ENCODE data around the gene MMP20.

The MMP20 gene, protein sequence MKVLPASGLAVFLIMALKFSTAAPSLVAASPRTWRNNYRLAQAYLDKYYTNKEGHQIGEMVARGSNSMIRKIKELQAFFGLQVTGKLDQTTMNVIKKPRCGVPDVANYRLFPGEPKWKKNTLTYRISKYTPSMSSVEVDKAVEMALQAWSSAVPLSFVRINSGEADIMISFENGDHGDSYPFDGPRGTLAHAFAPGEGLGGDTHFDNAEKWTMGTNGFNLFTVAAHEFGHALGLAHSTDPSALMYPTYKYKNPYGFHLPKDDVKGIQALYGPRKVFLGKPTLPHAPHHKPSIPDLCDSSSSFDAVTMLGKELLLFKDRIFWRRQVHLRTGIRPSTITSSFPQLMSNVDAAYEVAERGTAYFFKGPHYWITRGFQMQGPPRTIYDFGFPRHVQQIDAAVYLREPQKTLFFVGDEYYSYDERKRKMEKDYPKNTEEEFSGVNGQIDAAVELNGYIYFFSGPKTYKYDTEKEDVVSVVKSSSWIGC

GRCh38 chr11:102625177-102625576, at the start of gene MMP20:
MMP20 (minus strand) TSS chr11:102625332; CDS start chr11:102625319, 13 bp downstream.
- no peak for DNase-seq (ENCODE audit: low read depth)
- no peak within 1 kb of the TSS for H3K4me3 ChIP-seq (ENCODE audit: low read depth, low read length)

DNA sequence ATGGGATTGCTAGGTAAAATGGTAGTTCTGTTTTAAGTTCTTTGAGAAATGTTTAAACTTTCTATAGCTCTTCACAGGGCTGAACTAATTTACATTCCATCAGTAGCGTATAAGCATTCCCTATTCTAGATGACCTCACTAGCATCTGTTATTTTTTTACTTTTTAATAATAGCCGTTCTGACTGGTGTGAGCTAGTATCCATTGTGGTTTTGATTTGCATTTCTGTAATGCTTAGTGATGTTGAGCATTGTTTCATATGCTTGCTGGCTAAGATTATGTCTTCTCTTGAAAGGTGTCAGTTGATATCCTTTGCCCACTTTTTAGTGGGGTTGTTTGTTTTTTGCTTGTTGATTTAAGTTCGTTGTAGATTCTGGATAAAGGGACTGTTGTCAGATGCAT, 44.5 kb upstream of the MMP20 start:
- DNase-seq (ENCODE audit: low read depth) = no peak

DNA sequence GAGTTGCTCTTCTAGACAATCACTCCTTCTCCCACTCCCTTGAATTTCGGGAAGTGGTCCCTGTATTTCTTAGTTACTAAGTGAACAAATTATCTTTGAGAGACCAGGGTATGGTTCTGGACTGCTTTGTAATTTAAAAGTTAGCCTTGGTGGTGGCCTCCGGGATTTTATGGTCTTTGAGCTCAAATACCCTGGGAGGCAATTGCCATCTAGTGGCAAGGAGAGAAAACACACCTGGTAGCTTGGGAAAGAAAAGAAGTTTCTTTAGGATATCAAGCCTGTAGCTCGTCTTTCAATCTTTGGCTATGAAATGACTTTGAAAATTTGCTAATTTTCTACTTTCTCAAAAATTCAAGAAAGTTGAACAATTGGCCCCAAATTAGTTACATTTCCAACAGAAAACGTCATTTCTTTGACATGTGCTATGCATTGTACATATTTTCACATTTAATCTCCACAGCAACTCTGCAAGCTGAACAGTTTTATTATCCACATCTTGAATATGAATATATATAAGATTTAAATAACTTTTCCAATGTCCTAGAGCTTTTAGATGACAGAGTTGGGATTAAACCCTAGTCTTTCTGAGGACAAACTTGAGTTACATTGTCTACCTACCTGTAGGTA, 41.3 kb upstream of the MMP20 start:
- H3K4me3 ChIP-seq (ENCODE audit: low read depth, low read length) = no peak overlapping the region
- no peak for DNase-seq (ENCODE audit: low read depth)

More for the DNA sequence above, 44.5 kb upstream of the MMP20 start:
- no peak overlapping the region for H3K4me3 ChIP-seq (ENCODE audit: low read depth, low read length)

- DNase-seq (ENCODE audit: low read depth) = no peak
Measured at GRCh38 chr11:102664001-102664752, 39.0 kb upstream of the MMP20 start.

GRCh38 chr11:102662607-102663006, 37.5 kb upstream of the MMP20 start:
- DNase-seq (ENCODE audit: low read depth) = no peak
- H3K4me3 ChIP-seq (ENCODE audit: low read depth, low read length) = no peak overlapping the region

More at GRCh38 chr11:102664001-102664752, 39.0 kb upstream of the MMP20 start:
- H3K4me3 ChIP-seq (ENCODE audit: low read depth, low read length) = no peak overlapping the region

GRCh38 chr11:102661040-102661439, 35.9 kb upstream of the MMP20 start:
- no peak overlapping the region for H3K4me3 ChIP-seq (ENCODE audit: low read depth, low read length)
- no peak for DNase-seq (ENCODE audit: low read depth)

DNA sequence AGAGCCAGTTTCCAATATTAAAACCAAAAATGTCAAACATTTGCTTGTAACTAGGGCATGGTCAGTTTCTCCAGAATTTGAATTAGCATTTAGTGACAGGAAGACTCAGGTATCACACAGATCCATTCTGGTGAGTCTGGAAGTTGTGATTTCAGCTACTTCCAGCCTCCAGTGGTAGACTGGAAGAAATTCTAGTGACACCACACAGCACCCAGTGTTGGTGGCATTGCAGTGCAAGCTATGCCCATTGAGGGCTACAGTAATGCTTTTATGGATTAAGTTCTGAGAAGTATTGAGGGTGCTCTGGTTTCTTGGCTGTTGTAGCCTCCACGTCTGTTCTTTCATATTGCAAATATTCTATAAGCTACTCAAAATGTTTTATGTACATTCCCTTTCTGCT, 31.4 kb upstream of the MMP20 start:
- no peak for DNase-seq (ENCODE audit: low read depth)

GRCh38 chr11:102655547-102655946, 30.4 kb upstream of the MMP20 start:
- no peak overlapping the region for H3K4me3 ChIP-seq (ENCODE audit: low read depth, low read length)
- DNase-seq (ENCODE audit: low read depth) = no peak

More for the DNA sequence above, 31.4 kb upstream of the MMP20 start:
- H3K4me3 ChIP-seq (ENCODE audit: low read depth, low read length) = no peak overlapping the region

DNA sequence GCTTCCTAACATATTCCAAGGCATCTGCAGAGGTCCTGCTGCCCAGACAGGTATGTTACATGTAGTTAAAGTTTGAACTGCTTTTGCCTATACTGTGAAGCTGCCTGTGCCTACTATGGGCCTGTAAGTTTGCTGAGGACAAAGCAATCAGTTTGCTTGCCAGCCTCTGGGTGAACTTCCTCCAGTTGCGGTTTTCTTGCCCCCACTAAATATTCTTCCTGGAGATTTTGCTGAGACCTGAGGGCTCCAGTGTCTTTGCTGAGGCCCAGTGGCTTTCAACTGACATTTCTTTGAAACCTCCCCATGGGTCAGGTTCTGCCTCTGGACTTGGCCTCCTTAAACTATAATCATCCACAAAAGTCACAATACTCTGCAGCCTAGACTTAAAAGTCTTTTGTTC, 29.6 kb upstream of the MMP20 start:
- no peak for DNase-seq (ENCODE audit: low read depth)
- H3K4me3 ChIP-seq (ENCODE audit: low read depth, low read length) = no peak overlapping the region

- H3K4me3 ChIP-seq (ENCODE audit: low read depth, low read length) = no peak overlapping the region
- no peak for DNase-seq (ENCODE audit: low read depth)
Measured at GRCh38 chr11:102653744-102654291, 28.7 kb upstream of the MMP20 start.

- DNase-seq (ENCODE audit: low read depth) = no peak
- no peak overlapping the region for H3K4me3 ChIP-seq (ENCODE audit: low read depth, low read length)
Measured at GRCh38 chr11:102647430-102647829, 22.3 kb upstream of the MMP20 start.

GRCh38 chr11:102643941-102644340, 18.8 kb upstream of the MMP20 start:
- no peak overlapping the region for H3K4me3 ChIP-seq (ENCODE audit: low read depth, low read length)
- no peak for DNase-seq (ENCODE audit: low read depth)

DNA sequence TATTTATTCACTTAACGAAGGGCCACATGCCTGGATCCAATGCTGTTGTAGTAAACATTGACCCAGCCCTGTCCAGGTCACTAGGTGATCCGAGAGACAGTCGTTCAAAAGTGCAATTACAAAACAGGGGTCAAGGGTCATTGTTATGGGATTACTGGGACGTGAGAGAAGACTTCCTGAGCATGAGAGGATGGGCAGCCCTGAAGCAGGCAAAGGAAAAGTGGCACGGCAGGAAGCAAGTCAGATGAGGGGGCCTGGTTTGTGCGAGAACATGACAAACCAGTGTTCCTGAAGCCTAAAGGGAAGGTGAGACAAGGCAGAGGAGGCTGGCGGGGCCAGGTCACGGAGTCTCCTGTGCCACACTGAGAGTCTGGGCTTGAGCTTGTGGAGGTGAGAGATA, 15.8 kb upstream of the MMP20 start:
- no peak for DNase-seq (ENCODE audit: low read depth)
- no peak overlapping the region for H3K4me3 ChIP-seq (ENCODE audit: low read depth, low read length)

GRCh38 chr11:102639656-102640055, 14.5 kb upstream of the MMP20 start:
- H3K4me3 ChIP-seq (ENCODE audit: low read depth, low read length) = no peak overlapping the region
- DNase-seq (ENCODE audit: low read depth) = no peak

GRCh38 chr11:102637731-102638130, 12.6 kb upstream of the MMP20 start:
- H3K4me3 ChIP-seq (ENCODE audit: low read depth, low read length) = no peak overlapping the region
- no peak for DNase-seq (ENCODE audit: low read depth)

DNA sequence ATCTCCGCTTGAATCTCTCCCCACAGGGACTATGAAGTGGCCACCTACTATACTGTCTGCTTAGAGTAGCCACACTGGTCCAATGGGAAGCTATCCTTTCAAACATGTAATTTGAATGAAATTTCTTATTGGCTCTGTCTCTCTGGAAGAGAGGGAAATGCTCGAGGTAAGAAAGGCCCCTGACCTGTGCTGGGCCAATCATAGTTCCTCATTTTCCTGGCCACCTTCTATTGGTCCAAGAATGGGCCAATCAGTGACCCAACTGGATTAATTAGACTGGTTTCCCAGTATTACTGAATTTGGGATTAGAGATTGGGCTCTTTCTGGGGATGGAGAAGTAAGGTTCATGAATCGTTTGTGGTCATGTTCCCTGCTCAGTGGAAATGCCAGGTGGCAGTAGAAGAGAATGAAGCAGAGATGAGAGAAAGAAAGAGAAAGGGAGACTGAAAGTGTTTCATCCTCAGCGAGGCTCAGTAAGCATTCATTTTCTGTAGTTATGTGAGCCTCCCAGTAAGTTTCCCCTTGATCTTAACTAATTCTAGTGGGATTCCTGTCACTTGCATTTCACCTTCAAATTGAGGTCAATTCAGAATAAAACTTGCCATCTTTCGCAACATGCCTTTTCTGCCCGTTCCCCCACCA, 8.4 kb upstream of the MMP20 start:
- DNase-seq (ENCODE audit: low read depth) = no peak
- no peak overlapping the region for H3K4me3 ChIP-seq (ENCODE audit: low read depth, low read length)

- no peak for DNase-seq (ENCODE audit: low read depth)
- H3K4me3 ChIP-seq (ENCODE audit: low read depth, low read length) = no peak overlapping the region
Measured at GRCh38 chr11:102632026-102632425, 6.9 kb upstream of the MMP20 start.

DNA sequence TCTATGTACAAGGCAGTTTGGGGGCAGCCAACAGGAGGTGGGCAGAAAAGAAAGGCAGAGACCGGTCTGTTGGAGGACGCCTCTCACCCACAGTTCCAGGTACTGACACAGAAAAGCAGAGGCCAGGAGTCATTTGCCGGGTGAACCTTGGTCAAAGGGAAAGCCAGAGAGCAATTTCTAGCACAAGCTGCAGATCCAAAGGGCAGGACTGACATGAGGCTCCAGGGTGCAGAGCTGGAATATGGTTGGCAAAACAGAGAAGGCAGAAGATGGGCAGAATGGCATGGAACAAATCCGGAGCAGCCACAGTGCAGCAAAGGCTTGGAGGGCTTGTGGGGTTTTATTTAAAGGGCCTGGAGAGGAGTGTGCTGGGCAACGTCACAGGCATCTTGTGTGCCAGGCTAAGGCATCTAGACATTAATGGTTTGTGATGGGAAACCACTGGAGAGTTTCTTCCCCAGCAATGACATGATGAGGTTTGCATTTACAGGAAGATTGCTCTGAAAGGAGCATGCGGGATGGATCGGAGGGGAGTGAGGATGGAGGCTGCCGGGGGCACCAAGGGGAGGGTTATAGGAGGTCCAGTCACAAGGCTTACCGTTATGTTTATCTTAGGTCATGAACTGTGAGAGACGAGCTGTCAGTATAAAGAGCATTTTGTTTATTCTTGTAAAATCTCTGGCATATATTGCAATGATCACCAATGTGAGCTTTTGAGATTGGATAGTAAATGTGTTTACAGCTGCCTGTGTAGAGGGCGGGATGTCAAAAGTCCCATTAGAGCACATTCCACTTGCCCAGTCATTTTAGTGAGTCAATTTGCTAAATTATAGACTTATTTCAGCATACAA, 5.7 kb upstream of the MMP20 start:
- no peak for DNase-seq (ENCODE audit: low read depth)
- no peak overlapping the region for H3K4me3 ChIP-seq (ENCODE audit: low read depth, low read length)
